DMS153 treated with DMSO at 0.1 percent for 48 hours (cell line): ENCODE measurements around the gene CST11.
"Not testable (repeated sequence)": the region's sequence is repeated elsewhere in the genome, so short reads cannot be mapped to it uniquely, and the experiment has no call there.

Experiments
- DNase-seq: peaks from one replicate; lab custom pipeline; 2025; ENCODE audit not compliant: unreplicated experiment; lab: John Stamatoyannopoulos, UW

The CST11 gene

GRCh38 chr20:23452776-23453175 is at the start of gene CST11:
TSS of gene CST11 (minus strand) at chr20:23452876. CDS start at chr20:23452811, 65 bp downstream.
- DNase-seq: no peak

- no peak for DNase-seq
Observed at GRCh38 chr20:23501926-23502325, 49.2 kb upstream of the CST11 start.

- no peak for DNase-seq
Observed at GRCh38 chr20:23497536-23497935, 44.9 kb upstream of the CST11 start.

- no peak for DNase-seq
Observed at GRCh38 chr20:23493172-23493772, 40.6 kb upstream of the CST11 start.

- DNase-seq: no peak
Observed at GRCh38 chr20:23492292-23492691, 39.6 kb upstream of the CST11 start.

- no peak for DNase-seq
Observed at GRCh38 chr20:23490817-23491216, 38.1 kb upstream of the CST11 start, which contains the start of gene CST8. TSS of gene CST8 (plus strand) at chr20:23491117. CDS start at chr20:23491668, 551 bp downstream.

GRCh38 chr20:23488996-23489395 is 36.3 kb upstream of the CST11 start:
- DNase-seq: no peak

- no peak for DNase-seq
Observed at GRCh38 chr20:23488470-23488869, 35.8 kb upstream of the CST11 start.

- DNase-seq: no peak
Observed at GRCh38 chr20:23484081-23484480, 31.4 kb upstream of the CST11 start.

GRCh38 chr20:23482138-23482537 is 29.5 kb upstream of the CST11 start:
- DNase-seq: no peak

GRCh38 chr20:23479043-23479442 is 26.4 kb upstream of the CST11 start:
- DNase-seq: no peak

- DNase-seq: no peak
Observed at GRCh38 chr20:23477223-23477622, 24.5 kb upstream of the CST11 start.

- no peak for DNase-seq
Observed at GRCh38 chr20:23476015-23476754, 23.5 kb upstream of the CST11 start.

GRCh38 chr20:23475395-23475794 is 22.7 kb upstream of the CST11 start:
- DNase-seq: no peak

- DNase-seq: not testable (repeated sequence)
Observed at GRCh38 chr20:23473293-23473692, 20.6 kb upstream of the CST11 start.

- not testable (repeated sequence) for DNase-seq
Observed at GRCh38 chr20:23472306-23472705, 19.6 kb upstream of the CST11 start.

GRCh38 chr20:23466961-23467360 is 14.3 kb upstream of the CST11 start:
- DNase-seq: not testable (repeated sequence)

GRCh38 chr20:23461180-23461579 is 8.5 kb upstream of the CST11 start:
- DNase-seq: no peak

- DNase-seq: no peak
Observed at GRCh38 chr20:23459461-23460150, 6.9 kb upstream of the CST11 start.

- DNase-seq: no peak
Observed at GRCh38 chr20:23456873-23457272, 4.2 kb upstream of the CST11 start.

GRCh38 chr20:23456409-23456808 is 3.7 kb upstream of the CST11 start:
- no peak for DNase-seq

GRCh38 chr20:23455639-23456038 is 3.0 kb upstream of the CST11 start:
- DNase-seq: no peak
